HuH-7.5 (cell line): ENCODE results near the gene CCN5.
"Not testable (repeated sequence)": the region's sequence is repeated elsewhere in the genome, so short reads cannot be mapped to it uniquely, and the experiment has no call there.

ENCODE experiments used
- DNase-seq: peaks from one replicate; pipeline ENCODE4 v3.0.0; 2011; ENCODE audit warnings: low spot score

Gene CCN5

DNA sequence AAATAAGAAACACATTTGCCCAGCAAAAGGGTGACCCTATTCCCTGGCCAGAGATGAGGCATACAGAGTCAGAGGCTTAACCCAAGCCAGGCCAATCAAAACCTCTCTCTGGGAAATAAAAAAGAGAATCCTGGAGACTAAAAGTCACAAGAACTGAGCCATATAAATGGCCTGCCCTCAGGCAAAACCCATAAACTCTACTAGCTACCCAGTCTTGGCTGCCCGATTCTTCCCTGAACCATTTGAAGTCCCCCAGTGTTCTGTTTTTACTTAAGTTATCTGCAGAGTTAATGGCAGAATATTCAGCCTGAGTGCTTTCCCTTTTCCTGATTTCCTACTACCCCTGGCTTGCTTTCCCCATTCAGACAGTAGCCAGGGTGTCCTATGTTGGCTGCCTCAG is 44.4 kb downstream of the CCN5 start:
- DNase-seq, result no peak

DNA sequence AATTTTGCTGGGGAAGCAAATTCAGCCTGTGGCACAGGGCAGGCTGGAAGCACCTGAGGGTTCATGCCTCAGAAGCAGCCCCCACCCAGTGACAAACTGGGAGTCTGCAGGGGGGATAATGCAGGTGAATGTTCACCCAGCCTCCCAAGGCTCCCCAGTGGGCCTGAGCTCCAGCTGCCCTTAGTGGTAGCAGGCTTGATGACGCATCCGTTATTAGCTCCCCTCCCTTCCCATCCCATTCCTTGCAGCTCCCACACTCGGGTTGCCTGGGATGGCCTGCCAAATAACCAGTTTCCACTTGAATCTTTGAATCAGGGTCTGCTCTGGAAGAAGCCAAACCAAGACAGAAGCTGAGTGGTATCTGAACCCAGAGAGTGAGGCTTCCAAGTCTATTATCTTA is 46.3 kb downstream of the CCN5 start:
- DNase-seq, result no peak

DNA sequence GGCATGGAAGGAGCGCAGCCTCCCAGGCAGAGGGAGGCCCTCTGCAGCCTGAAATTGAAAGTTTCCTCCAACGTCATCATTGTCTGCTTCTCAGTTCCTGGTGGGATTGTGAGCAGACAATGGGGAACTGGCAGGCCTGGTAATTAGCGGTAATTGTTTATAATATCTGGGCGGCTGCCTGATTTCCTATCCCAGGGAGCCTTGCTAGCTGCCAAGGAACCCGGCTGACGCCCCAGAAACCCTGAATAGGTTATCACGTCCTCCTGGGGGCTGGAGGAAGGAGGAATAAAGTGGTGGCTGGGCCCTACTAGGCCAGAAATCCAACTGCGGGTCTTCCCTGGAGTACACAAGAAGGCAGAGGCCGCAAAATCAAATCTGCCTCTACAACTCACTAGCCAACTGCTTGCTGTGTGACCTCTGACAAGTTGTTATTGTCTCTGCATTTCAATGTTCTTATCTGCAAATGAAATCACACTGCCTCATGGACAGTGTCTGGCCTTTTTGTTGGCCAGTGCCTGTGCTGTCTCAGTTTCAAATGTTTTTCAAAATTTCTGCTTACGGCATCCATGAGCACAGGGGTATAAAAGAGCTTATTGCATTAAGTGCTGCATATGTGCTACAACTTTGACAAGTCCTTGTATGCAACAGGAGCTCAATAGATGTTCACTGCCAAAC is 47.4 kb downstream of the CCN5 start:
- no peak for DNase-seq

DNA sequence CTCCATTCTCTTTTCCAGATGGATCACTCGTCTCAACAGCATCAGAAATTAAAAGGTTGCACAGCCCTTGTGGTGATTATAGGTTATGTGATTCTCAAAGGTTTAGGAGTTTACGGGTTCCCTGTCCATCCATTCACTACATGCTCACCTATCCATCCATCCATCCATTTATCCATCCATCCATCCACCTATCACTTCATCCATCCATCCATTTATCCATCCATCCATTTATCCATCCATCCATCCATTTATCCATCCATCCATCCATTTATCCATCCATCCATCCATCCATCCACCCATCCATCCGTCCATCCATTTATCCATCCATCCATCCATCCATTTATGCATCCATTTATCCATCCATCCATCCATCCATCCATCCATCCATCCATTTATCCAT is 48.6 kb downstream of the CCN5 start:
- not testable (repeated sequence) for DNase-seq

DNA sequence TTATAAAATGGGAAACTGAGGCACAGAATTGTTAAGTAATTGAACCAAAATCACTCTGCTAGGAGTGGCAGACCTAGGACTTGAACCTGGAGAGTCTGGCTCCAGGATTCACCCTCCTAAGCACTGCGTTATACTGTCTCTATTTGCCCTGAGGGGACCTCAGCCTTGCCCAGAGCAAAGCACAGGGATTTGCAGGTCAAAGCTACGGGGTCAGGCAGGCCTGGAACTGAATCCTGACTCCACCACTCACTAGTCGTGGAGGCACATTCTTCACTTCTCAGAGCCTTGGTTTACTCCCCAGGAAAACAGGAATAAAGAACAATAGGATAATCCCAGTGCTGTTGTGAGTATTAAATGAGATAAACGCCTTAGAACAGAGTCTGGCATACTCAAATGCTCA is 49.9 kb downstream of the CCN5 start:
- no peak for DNase-seq

DNA sequence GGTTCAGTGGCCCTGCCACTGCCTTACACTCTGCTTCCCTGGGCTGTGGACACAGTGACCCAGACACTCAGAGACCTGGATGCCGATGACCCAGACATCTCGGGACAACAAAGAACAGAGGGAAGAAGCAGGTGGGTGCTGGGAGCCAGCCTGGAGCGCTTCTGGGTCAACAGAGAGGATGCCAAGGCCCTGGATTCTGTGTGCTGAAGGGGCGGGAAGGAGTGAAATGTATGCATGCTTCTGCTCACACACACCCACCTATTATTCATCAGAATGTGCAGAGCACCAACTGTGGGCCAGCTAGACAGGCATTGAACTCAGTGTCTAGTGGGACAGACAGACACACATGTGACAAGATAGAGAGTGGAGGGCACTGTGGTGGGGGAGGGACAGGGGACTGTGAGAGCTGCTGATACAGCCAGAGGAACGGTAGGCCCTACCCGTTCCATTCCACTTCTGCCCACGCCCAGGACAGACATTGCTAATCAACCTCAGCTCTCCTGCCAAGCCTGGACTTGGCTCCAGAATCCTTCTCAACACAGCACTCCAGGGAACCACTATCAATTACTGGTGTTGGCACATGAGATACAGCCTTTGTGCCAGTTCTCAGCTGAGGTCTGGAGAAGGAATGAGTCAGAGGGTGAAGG is 50.7 kb downstream of the CCN5 start:
- DNase-seq, result no peak

DNA sequence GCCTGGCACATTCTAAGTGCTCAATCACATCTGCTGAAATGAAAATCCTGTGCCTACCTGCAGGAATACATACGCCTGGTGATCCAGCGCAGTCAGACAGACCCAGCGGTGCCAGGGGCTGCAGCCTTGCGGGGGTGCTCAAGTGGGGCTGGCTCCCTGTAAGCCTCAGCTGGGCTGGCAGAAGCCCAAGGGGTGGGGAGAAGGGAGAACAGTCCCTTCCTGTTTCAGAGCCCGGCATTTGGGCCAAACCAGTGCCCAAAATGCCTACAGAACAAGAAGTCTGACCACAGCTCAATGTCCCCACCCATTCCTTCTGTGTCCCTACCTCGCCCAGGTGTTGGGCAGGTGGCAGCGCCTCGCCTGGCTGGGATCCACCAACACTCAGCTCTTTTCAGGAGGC is 53.1 kb downstream of the CCN5 start:
- DNase-seq, result no peak

DNA sequence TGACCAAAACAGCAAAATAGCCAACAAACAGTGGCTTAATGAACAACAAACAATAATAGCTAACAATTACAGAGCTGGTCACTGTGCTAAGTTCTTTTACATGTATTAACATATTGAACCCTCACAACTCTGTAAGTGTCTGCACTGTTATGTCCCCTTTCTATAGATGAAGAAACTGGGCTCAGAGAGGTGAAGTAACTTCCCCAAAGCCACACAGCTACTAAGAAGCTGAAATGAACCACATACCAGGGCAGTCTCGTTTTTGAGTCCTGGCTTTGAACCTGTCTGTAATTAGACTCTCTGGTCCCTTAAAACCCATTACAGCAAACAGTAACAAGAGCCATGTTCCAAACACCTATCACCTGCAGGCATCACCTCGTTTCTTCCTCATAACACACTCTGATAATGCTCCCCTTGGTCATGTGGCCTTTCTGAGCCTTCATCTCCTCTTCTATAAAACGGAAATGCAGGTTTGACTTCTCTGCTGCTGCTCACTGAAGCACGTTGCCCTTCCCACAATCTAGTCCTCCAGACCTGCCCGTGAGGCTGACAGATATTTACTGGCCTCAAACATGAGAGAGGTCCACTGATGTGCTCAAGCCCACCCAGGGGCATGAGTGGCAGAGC is 53.8 kb downstream of the CCN5 start:
- DNase-seq, result no peak

DNA sequence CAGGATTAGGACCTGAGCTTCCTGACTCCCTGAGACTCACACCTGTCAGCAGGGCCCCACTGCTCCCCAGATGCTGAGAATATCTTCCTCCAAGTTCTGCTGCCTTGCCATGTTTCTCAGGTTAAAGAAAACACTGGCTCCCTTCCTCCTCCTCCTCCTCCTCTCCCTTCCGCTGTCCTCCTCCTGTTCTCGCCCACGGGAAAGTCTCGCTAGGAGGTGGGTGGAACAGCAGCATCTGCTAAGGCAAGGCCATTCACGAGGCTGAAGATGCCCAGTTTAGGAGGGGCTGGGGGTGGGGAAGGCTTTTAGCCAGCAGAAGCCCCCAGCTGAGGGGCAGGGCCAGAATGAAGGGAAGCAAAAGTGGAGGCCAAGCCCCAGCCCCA is 54.3 kb downstream of the CCN5 start:
- DNase-seq, result no peak

DNA sequence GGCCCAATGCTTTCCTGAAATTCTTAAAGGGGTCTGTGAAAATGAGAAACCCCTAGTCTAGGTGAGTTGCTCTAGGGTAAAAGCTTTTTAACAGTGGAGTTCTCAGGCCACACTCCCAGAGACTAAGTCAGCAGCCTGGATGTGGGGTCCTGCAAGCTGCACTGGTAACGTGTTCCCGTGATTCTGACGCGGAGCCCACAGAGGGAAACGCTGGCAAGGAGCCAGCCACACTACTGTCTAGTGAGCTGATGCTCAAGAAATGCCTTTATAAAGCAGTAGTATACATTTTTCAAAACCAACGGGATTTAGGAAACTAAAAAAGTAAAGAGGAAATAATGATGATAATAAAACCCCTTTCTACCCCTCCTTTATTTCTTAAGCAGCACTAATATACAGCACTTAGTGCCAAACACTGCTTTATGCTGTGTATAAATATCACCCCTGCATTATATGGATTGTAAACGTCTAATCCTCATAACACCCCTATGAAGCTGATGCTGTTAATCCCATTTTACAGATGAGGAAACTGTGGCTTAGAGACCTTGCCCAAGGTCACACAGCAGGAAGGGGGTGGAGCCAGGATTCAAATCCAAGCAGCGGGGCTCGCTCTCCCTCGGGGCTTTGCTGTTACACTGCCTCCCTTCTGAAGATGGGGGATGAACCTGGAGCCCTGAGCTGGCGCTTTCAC is 55.5 kb downstream of the CCN5 start:
- no peak for DNase-seq

DNA sequence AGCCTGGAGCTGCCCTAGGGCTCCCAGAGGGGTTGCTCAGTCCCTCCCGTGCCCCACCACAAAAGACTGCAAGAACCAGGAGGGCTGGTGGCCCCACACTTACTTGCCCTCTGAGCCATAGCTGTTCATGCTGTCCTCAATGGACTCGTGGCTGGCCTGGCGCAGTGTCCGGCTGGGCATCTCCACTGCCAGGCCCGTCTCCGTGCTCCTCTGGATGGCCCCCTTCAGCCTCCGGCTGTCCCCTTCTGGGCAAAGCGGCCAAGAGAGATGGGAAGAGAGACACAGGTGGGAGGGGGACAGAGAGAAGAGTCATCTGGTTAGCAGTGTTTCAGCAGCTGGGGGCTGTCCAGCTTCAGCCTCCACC is 56.0 kb downstream of the CCN5 start:
- DNase-seq, result no peak

DNA sequence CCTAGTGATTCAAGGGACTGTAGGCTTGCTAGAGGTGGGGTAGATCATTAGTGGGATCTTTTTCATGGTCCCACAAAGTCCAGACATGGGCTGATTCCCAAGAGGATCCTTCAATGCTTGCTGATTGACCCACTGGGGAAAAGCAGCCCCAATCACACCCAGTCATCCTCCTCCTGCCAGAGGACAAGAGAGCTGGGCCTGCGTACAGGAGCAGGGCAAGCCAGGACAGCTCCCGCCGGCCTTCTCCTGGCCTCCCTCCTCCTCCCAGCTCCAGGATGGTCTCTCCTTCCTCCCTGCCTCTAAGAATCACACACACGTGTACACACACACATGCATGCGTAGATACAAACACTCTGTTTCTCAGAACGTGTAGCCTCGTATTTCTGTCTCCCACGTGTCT is 57.5 kb downstream of the CCN5 start:
- no peak for DNase-seq

DNA sequence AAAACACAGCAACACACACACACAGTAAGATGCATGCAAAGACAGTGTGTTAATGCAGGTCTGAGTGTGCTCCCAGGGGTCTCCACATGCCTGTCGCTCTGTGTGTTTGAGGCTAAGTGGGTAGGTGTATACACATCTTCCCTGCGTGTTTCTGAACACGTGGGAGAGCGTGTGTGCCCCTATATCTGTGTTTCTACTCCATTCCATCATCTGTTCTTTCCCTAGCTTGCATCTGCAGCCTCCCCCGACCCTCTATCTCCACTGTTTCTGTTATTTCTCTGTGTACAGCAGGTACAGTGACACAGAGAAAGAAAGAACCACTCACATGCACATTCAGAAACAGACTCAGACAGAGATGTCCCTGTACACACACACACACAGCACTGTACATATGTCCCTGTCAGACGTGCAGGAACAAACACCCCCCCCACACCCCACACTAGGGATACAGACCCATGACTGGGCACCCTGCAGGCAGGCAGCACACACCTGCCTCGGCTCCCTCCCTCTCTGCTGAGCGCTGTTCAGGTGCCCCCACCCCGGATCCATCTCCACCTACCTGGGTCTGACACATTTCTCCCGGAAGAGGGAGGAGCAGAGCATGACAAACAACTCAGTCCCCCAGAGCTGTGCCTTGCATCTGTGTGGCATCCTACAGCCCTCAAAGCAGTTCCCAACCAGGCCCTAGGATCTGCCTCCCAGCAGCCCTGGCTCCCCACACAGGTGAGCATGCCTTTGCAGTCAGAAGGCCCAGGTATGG is 58.1 kb downstream of the CCN5 start:
- DNase-seq, result no peak

DNA sequence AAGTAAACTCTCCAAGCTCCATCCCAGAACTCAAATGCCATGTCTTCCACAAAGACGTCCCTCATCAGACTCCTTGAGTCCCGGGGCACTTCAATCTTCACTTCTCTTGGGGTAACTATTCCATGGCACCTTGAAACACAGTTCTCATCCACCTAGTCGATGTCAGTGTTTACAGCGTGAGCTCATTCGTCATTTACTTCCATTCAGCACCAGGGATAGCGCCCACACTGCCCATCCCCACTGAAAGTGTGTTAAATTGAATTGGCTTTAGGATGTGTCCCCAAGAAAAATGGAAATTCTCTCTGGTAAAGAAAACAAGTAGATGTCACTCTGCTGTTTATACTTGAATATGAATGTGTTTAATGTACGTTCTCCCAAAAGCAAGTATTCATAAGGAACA is 61.8 kb downstream of the CCN5 start:
- DNase-seq, result no peak
